GM21825 (cell line): ENCODE data around the gene TECPR1.

Experiments used
- ATAC-seq: cut with Tn5 transposase; IDR thresholded peaks from one replicate; pipeline ENCODE4 v1.9.1; 2021; ENCODE audit warnings: mild to moderate bottlenecking, moderate library complexity; ENCODE audit not compliant: unreplicated experiment

TECPR1 gene

DNA sequence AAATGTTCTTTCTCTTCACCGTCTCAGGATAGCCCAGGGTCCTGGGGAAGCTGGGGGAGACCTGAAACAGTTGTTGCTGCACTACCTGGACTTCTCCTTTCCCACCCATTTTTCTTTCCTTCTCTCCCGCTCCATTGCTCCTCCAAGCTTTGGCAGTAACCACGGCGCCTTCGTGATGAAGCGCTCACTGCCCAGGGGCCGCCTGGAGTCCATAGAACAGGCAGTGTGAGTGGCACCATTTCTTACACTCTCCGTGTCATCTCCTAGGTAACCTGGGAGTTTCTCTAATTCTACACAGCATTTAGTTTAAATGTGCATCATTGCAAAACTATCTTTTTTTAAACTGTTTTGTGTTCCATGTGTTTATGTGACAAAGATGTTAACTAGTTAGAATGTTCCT, 81.1 kb downstream of the TECPR1 start:
- ATAC-seq, result no peak

DNA sequence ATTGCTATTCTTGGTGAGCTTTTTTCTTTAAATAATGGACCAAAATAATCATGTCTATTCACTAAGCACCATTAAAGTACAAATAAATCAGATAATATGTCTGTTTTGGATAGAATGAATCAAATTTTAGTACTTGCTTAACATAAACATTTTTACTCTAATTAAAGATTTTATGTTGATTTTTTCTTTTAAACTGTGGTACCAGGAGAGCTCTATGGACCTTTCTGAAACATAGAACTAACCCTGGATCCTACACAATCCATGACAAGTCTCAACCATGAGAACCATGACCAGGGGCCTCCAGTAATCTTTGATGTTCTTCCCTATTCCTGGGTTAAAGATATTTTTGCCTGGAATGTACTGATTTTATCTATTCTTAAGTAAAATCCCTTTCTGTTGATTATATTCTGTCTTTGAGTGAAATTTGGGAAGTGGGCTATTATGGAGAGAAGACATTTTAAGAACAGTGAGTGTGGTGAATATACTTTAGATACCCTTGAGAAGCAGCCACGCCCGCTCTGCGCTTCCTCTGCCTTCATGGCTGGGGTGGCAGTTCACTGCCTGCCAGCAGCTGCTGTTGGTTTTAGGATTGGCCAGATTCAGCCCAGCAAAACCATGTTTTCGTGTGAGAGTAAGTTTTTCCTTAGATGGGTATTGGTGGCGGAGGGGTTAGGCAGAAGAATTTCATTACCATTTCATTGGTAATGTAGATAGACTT, 83.0 kb downstream of the TECPR1 start:
- ATAC-seq, result no peak

- ATAC-seq, result no peak
These were observed 83.7 kb downstream of the TECPR1 start for GRCh38 chr7:98168181-98168903.

- no peak for ATAC-seq
These were observed 84.4 kb downstream of the TECPR1 start for GRCh38 chr7:98167653-98168052.

- ATAC-seq, result no peak
These were observed 85.4 kb downstream of the TECPR1 start for GRCh38 chr7:98166668-98166970.

GRCh38 chr7:98165827-98166667, 86.0 kb downstream of the TECPR1 start:
- ATAC-seq, result peak; percentile 61
